HG02973 (cell line): ENCODE measurements around the gene PSMG4.

ENCODE experiments used
- ATAC-seq: cut with Tn5 transposase; IDR thresholded peaks from one replicate; pipeline ENCODE4 v1.9.1; 2021; ENCODE audit warnings: moderate library complexity; ENCODE audit not compliant: unreplicated experiment

PSMG4 gene

DNA sequence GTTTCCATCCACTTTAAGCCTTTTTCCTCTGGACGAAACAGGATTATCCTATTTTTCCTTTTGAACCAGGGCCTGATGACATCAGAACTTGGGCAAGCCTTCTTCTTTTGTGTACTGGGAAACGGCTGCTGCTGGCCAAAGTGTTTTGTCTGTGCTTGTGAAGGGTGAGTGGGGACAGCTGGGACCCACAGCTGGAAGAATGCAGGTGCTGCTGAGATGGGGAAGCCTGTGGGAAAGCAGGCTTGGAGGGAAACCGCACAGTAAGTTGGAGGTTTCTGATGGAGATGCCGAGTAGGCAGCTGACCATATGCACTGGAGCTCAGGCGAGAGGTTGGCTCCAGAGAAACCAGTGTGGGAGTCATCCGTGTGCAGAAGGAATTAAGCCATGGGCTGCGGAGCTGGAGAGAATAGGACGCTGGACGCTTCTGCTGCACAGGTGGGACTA is 8.5 kb upstream of the PSMG4 start:
- ATAC-seq = no peak

DNA sequence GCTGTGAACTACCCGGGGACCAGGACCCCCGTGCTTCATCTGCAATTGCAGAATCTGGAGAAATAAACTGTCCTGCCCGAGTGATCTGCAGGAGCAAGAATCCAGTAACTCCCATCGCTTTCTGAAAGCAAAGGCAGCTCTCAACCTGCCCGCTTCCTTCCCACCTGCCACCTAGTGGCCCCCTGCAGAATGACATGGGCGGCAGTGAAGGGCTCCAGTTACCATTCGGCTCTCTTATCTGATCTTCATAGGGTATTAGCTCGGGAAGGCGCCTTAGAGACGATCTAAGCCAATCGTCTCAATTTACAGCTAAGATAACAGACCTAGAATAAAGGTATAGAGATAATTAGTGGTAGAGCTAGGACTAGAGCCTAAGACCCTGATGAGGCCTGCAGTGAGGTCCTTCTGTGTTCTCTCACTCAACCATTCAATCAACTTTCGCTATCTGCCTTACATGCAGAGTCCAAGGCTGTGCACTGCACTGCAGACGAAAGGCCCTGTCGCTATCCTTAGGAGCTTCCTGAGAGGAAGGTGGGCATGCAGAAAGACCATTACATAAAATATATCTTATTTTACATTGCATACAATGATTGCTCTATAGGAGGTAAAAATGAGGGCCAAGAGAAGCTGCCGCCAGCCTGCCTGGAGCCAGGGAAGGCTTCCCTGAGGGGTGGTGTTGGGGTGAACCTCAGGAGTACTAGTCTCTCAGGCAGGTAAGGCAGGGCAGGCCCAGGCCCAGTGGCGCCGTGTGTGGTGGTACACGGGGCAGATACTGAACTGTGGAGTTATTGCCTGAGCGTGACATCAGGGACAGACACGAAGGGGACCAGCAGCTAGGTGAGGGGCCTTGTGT is 7.1 kb upstream of the PSMG4 start:
- no peak for ATAC-seq

DNA sequence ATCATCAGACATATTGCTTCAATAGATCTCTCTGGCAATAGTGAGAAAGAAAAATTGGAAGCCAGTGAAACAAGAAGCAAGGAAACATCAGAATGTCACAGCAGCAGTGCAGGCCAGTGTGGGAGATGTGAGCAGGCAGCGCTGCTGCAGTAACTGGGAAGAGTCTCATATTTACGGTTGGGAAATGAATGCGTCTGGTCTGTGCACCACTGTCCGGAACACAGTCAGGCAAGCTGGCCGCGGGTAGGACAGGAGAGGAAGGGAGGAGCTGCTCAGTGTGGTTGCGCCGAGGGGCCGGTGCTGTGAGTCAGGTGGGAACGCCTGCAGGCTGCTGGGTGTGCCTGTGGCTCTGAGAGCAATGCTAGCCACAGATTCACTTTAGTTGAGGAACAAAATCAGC is 6.4 kb upstream of the PSMG4 start:
- ATAC-seq = no peak

DNA sequence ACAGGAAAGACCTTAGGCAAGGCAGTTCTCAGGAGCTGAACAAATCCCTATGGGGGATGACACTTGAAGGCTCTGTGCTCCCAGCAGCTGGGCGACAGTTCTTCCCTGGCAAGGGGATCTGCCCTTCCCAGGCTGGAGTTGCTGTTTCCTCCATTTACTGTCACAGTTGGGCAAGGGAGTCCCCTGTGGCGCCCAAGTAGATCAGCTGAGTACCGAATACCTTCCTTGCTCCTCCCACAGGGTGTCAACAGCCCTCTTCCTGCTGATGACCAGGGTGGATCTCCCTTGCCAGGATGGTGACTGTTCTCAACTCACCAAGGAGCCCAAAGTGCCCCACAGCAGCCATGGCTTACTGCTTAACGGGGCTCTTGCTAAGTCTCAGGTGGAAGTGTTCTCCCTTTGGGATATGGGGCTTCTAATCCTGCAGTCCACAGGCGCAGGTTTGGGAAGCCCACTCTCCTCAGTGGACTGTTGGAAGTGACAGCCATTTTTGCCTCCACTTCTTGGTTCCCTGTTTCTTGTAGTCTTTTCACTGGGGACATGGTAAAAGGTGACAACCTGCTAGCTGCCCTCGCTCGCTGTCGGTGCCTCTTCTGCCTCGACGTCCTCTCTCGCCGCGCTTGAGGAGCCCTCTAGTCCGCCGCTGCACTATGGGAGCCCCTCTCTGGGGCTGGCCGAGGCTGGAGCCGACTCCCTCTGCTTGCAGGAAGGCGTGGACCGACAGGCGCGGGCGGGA is 5.7 kb upstream of the PSMG4 start:
- ATAC-seq = no peak

DNA sequence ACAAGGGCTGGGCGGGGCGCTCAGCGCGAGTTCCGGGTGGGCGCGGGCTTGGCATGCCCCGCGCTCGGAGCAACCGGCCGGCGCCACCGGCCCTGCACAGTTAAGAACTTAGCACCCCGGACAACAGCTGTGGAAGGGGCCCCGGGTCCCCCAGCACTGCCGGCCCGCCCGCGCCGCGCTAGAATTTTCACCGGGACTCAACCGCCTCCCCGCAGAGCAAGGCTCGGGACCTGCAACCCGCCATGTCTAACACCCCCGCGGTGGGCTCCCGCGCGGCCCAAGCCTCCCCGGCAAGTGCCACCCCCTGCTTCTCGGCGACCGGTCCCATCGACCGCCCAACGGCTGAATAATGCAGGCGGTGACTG is 5.2 kb upstream of the PSMG4 start:
- ATAC-seq = no peak

DNA sequence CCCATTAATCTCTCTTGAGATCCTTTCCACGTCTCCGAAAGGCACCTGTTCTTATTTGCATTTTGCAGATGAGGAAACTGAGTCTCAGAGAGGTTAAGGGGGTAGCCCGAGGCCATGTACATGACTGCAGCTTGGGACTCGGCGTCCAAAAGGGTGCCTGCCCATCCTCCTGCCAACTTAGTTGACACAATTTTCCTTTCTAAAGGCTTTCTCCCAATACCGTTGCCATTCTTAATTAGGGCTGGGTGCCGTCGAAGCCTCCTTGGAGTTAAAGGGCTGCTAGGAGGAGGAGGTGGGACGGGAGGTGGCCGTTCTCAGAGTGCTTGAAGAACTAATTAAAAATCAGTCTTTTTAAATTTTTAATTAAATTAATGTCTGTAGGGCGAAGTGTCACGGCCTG is 546 bp upstream of the PSMG4 start:
- ATAC-seq = no peak

DNA sequence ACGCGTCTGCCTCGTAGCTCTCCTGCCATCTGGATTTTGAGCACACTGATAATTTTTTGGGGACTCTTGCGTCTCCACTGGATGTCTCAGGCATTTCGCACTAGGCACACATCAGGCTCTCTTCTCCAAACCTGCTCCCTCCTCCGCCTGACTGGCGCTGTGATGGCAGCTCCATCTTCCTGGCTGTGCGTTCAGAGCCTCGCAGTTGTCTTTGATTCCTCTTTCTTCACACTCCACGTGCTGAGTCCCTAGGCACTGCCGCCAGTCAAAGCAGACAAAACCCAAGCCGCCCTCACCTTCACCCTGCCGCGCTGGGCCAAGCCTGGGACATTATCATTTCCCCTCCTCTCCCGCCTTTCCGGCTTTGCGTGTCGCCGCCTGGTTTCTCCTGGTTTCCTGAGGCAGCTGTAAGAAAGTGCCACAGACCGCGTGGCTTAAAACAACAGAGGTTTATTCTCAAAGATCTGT is 778 bp downstream of the PSMG4 start:
- peak; percentile 32 for ATAC-seq

DNA sequence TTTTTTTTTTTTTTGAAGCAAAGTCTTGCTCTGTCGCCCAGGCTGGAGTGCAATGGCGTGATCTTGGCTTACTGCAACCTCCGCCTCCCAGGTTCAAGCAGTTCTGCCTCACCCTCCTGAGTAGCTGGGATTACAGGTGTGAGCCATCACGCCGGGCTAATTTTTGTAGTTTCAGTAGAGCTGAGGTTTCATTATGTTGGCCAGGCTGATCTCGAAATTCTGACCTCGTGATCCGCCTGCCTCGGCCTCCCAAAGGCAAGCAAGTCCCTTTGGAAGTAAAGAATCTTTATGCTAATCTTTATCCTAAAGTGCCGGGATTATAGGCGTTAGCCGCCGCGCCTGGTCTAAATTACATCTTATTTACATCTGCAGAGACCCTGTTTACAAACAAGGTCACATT is 1.5 kb downstream of the PSMG4 start:
- no peak for ATAC-seq

DNA sequence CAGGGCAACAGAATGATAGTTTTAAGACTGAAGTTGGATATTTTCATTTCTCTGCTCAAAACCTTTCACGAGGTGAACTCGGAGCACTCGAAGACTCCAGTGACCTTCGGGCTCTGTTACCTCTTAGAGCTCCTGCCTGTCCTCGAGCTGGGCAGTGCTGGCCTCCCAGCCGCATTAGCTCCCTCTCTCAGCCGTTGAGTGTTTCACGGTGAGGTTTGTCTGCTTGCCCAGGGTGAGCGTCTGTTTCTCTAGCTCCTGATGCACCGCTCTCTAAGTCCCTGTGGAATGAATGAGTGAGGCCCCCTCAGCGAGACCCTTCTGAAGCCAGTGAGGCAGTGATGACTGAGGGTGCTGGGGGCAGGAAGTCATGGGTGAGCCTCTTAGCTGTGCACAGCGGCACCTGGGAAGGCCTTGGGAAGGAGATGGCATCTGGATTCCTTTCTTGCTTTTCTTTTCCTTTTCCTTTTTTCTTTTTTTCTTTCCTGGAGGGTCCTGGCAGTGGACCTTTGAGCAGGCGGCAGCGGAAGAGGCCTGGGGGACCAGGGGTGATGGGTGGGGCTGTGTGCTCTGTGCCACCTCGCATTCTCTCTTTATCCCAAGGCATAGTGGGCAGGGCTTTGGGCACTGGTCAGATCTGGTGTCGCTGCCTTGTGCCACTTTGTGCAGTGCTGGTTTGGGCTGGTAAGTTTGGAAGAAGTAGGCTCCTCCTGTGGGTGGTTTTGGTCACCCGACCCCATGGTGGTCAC is 2.2 kb downstream of the PSMG4 start:
- no peak for ATAC-seq

DNA sequence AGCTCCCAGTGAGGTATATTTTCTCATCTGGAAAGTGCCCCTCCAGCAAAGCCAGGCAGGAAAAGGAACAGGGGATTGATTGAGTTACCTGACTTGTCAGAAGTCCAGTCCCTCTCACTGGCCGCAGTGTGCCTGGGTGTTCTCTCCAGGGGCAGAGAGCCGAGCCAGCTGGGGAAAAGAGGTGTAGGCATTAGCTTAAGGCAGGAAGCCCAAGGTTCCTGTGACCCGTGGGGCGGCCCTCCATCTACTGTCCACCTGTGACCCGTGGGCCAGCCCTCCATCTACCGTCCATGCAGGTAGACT is 2.7 kb downstream of the PSMG4 start:
- ATAC-seq = no peak

DNA sequence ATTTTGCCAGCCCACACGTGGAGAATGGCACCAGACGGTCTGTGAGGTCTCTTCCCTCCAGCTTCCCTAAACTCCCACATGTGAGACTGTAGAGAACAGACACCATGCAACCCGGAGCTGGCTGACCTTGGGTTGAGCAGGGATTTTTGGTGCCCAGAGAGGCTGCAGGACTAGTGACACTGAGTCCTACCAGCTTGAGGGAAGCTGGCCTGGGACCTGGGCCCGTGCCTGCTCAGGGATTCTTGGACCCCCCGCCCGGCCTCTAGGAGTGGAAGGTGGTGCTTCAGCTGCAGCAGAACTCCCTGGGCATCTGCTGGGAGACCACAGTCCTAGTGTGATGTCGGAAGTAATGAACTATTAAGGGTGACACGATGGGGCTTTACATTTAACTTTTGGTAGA is 3.2 kb downstream of the PSMG4 start:
- no peak for ATAC-seq

DNA sequence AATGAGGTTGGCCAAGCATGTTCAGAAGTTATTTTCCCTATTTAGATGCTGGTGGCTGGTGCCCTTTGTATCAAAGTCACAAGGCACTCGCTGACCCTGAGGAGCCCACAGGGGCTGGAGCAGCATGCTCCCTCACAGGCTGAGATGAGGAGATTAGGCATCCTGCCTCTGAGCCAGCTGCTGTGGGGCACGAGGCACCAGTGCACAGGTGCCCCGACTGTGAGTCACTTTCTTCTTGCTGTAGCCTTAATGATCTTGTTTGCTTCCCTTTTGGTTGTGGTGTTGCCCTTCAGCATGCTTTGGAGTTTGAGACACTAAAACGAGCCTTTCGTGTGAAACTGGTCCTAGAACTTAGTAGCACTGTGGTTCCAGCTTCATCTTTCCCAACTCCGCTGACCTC is 4.3 kb downstream of the PSMG4 start:
- ATAC-seq = no peak

DNA sequence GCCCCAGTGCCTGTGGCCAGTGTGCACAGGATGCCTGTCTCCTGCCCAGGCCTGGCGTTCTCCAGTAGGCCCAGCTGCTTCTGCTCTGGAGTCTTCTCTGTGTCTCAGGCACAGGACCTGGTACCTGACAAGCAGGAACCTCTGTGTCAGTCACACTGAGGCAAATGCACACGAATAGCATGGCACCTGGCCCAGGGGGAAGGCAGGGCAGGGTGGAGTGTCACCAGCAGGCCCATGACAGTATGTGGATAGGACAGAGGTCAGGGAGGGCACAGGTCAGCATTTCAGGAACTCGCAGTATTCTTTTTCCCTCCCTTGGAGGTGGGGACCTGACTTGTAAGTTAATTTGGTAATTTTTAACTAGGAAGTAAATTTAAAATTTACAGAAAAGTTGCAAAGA is 5.6 kb downstream of the PSMG4 start:
- ATAC-seq = no peak

DNA sequence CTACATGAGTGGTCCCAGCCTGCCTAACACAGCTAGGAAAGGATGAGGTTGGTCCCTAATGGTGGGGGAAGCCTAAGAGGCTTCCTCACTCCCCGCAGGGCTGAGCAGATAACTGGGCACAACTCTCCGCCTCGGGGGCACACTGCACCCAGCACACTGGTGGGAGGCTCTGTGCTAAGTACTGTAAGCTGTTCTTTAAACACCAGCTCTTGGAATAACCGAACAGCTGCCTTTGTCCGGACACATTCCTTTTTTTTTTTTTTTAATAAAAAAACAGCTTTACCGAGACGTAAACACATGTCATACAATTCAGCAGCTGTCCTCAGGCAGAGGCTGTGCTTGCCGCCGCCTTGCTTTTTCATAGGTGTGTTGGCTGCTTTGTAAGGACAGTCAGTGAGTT is 6.9 kb downstream of the PSMG4 start:
- ATAC-seq = no peak

DNA sequence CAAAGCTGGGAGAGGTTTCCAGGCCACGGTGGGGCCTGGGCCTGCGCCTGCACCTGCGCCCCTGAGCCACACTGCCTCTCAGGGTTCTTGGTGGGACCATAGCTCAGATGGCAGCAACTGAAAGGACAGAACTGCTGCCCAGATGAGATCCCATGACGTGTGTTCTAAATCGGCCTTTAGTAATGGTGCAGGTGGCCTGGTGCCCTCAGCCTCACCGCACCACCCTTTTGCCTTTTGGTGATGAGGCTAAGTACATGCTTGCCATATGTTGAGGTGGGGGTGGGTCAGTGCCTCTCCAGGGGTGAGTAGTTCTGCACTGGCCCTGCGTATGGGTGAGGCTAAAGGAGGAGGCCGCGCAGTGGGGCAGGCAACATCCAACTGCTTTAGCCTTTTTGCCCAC is 7.4 kb downstream of the PSMG4 start:
- no peak for ATAC-seq

DNA sequence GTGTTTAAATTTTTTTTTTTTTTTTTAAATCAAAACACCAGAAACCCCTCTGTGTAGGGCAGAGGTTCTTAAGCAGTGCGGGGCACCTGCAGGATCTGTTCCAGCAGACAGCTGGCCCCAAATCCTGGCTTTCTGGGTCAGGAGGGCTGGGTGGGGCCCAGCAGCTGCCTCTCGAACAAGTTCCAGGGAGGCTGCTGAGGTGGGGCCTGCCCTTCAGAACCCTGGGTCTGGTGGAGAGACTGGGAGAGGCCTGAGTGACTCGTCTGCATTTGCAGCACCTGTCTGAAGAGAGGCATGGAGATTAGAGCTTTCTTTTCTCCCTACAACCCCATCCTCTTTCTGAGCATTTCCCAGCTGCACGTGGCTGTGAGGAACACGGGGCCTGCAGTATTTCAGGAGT is 8.4 kb downstream of the PSMG4 start:
- ATAC-seq = no peak

DNA sequence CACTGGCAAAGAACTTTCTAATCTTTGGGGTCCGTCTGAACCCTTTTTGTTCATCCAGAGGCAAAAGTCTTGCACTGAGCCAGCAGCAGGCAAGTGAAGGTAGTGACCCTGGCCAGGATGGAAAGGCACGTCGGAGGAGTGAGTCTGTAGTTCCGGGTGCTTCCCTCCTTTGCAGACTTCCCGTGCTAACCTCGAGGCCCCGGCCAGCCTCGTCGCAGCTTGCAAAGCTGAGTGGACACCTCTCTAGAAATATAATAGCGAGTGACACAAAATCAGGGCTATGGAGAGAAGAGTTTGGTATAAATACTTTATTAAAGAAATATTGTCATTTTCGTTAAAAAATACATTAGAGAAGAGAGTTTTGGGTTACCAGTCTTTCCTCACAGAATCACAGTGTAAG is 9.9 kb downstream of the PSMG4 start:
- ATAC-seq = no peak

DNA sequence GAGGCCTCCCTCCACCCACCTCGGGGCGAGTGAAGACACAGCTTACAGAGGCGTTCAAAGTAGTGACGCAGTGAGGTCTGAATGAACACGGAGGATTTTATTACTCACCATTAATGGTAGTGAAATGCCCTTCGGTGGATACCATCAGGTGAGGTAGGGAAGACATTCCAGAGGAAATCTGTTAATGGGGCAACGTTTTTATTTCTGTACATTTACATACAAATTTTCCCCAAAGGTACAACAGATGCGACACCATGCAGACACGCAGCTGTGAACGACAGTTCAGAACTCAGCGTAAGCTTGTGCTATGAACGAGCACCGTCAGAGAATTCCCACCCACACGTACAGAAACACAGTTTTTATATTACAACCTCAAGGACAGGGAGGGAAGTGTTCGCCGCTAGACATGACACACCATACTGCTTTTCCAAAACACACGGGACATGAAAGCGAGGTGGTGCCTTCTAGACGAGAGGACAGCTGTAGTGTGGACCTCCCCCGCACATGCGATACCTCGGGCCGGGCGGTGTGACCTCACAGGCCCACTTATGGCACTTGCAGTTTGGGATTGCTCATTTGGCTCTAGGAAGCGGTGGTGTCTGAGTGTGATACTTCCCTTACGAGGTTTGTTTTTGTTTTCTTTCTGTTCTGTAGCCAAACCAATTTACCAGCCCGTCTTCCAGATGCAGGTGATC is 10.7 kb downstream of the PSMG4 start:
- no peak for ATAC-seq

DNA sequence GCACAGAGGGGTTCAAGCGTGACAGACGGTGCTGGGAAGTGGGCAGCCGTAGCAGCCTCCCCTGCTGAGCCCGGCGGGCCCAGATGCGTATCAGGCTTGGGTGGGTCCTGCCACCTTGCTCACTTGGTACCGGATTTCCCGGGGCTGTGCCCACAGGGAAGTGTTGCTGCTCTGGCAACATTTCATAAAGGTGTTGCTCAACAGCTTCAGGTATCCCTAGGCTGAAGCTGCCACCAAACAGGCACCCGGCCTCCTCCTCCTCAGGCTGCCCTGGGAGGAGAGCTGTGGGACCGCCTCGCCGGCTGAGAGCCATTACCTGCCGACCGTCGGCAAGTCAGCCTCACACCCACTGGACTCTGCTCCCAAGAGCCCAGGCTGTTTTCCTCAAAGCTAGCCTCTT is 11.5 kb downstream of the PSMG4 start:
- ATAC-seq = no peak

DNA sequence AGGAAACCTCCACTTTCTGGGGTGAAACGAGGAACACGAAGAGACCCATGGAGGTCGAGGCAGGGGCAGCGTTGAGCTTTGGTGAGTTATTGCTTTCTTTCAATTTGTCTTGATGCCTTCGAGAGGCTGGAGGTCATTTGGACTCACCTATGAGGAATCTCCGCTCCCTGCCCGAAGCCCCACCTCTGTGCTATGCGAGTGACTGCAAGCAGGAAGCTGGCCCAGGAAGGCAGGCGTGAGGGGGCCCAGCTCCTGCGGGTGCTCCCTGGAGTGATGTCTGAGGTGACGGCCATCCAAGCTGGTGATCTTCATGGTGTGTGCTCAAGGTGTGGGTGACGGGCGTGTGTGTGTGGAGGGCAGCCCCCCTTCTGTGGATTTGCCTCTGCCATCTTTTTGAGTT is 13.0 kb downstream of the PSMG4 start:
- ATAC-seq = no peak

DNA sequence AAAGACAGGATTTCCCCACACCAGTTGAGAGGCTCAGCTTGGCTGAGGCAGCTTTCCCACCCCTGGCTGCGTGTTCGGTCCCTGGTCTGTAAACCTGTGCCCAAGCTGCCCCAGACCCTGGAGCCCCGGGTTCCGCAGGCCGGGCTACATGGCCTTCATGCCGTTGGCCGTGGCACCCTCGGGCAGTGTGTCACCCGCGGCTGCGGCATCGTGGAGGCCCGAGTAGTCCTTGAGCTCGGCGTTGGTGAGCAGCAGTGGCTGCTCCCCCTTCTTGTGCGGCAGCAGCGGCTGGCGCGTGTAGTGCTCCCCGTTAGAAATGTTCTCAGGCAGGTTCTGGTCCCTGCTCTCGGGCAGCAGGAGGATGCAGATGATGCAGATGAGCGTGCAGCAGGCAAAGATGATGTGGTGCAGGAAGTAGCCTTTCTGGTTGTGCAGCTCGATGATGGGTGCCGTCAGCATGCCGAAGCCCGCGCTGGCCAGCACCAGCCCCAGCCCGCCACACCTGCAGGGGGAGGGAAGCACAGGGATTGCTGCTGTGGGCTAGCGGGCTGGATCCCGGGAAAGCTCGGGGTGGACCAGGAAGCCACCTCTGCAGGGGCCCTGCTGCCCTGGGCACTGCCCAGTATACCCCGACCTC is 14.3 kb downstream of the PSMG4 start:
- no peak for ATAC-seq
